KG1 (cell line): ENCODE data around the gene RFPL4A.
"Not testable (repeated sequence)": the region's sequence is repeated elsewhere in the genome, so short reads cannot be mapped to it uniquely, and the experiment has no call there.

ENCODE experiments used
- DNase-seq: peaks from one replicate; lab custom pipeline; 2025; lab: John Stamatoyannopoulos, UW

The RFPL4A gene

DNA sequence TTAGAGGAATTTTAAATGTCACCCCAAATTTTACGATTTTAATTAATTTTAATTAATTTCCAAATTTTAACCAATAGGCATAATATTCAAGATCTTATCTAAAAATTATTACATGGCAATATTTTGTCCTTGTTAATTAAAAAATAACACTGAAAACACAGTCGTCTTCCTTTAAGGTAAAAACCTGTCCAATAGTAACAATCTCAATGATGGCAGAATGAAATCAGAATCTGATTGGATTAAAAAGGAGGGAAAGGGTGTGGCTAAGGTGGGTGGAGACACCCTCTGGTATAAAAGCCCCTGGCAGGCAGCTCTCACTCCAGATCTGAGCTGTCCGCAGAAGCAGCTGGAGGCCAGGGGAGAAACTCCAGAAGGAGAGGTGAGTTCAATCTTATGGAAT is at the start of gene RFPL4A:
Gene RFPL4A (plus strand): TSS at position 301 of the 400 bp plus-strand sequence. CDS start 2,704 bp downstream, outside the sequence.
- DNase-seq, result not testable (repeated sequence)

DNA sequence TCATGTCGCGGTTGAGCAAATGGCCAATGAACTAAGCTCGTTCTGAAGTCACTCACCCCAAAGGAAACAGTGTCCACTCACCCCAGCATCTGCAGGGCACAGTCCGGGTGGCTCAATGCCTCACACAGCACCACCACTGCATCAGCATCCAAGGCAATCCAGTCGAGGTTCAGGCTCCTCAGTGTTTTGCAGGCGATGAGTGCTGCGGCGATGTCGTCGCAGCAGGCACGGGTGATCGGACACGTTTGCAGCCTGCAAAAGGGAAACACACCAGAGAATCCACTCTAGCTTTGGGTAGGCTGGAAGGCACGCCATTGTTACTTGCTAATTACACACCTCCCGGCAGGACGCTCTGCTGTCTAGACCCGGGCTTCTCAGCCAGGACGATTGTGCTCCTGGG is 47.2 kb upstream of the RFPL4A start:
- no peak for DNase-seq

DNA sequence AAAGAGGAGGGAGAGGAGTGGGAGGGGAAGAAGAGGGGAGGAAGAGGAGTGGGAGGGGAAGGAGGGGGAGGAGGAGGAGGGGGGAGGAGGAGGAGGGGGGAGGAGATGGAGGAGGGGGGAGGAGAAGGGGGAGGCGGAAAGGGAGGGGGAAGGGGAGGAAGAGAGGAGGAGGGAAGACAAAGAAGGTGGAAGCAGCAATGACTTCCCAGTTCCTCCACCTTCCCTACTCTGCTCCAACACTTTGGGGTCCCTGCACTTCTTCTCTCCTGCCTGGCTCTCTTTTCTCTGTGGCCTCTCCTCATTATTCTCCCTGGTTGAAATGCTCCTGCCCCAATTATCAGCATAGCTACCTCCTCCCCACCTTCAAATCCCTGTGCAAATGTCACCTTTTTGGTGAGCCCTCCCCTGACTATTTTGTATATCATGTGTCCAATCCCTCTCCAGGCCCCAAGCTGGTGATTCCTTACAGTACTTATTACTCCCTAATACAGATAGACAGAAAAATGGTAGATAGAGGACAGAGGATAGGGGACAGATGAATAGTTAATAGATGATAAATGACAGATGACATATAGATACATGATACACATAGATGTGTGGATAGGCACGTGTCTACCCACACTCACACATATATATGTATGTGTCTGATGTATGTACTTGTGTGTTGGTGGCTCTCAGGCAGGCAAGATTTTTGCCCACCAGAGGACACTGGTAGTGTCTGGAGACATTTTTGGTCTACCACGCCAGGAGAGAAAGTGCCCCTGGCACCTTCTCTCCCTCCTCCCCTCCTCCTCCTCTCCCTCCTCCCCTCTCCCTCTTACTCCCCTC is 45.9 kb upstream of the RFPL4A start:
- DNase-seq, result no peak

DNA sequence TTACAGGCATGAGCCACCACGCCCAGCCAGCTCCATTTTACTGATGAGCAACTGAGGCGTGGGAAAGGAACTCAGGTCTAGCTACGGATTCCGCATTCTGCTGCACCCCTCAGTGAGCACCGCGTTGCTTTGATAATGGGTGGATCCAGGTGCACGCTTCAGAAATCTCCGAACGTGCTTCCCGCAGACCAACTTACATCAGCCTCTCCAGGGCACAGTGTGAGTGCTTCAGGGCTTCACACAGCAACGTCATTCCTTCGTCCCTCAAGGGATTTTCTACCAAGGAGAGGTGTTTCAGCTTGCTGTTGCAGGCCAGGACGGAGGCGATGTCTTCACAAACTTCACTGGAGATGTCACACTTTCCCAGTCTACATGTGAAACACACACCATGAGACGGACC is 42.4 kb upstream of the RFPL4A start:
- no peak for DNase-seq

DNA sequence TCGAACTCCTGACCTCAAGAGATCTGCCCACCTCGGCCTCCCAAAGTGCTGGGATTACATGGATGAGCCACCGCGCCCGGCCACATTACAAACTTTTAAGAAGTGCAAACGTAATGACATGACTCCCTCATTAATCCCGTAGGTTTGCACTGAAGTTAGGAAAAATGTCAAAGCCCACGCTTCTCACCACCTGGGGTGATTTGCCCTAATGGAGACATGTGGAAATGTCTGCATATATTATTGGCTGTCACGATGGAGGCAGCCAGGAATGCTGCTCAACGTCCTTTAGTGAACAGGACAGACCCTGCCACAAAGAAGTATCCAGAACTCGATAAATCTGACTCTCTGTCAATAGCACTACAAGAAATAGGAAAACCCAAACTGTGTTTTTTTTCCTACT is 41.6 kb upstream of the RFPL4A start:
- no peak for DNase-seq

DNA sequence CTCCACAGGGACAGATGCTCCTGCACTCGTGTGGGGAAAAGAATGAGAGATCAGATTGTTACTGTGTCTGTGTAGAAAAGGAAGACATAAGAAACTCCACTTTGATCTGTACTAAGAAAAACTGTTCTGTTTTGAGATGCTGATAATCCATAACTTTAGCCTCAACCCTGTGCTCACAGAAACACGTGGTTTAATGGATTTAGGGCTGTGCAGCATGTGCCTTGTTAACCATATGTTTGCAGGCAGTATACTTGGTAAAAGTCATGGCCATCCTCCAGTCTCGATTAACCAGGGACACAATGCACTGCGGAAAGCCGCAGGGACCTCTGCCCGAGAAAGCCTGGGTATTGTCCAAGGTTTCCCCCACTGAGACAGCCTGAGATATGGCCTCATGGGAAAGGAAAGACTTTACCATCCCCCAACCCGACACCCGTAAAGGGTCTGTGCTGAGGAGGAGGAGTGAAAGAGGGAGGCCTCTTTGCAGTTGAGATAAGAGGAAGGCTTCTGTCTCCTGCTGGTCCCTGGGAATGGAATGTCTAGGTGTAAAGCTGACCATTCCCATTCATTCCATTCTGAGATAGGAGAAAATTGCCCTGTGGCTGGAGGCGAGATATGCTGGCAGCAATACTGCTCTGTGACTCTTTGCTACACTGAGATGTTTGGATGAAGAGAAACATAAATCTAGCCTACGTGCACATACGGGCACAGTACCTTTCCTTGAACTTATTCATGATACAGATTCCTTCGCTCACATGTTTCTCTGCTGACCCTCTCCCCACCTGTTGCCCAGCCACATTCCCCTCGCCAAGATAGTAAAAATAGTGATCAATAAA is 40.8 kb upstream of the RFPL4A start:
- DNase-seq, result not testable (repeated sequence)

DNA sequence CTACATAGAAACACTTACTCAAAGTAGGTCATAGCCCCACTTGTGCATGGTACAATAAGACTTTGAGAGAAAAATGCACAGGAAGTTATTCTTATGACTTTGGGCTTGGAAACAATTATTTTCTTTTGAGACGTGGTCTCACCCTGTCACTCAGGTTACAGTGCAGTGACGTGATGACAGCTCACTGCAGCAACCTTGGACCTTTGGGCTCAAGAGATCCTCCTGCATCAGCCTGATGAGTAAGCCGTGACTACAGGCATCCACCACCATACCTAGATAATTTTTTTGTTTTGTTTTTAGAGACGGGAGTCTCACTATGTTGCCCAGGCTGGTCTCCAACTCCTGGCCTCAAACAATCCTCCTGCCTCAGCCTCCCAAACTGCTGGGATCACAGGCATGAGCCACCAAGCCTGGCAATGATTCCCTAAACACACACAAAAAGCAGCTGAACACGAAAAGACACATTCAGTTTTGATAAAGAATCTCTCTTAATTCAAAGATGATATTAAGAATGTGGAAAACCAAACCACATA is 38.6 kb upstream of the RFPL4A start:
- no peak for DNase-seq

DNA sequence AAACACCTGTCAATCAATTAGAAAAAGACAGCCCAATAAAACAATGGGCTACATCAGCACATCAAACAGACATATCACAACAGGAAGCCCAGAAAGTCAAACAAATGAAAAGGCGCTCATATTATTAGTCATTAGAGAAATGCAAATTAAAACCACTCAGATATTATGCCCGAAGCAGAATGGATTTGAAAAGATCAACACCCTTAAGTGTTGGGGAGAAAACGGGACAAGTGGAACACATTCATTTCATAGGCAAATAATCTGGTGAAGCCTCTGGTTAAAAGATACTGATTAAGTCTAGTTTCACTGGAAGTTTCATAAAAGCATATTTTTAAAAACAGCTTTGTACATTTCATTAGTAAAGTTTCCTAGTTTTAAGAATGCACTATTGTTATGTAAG is 38.1 kb upstream of the RFPL4A start:
- DNase-seq, result no peak

DNA sequence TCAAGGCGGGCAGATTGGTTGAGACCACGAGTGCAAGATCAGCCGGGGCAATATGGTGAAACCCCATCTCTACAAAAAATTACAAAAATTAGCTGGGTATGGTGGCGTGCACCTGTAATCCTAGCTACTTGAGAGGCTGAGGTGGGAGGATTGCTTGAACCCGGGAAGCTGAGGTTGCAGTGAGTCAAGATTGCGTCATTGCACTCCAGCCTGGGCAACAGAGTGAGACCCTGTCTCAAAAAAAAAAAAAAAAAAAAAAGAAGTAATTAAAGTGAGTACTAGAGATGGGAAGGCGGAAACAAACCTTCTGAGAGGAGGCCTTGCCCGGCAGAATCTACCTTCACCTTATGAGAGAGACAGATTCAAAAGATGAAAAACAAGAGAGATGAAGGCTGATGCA is 35.4 kb upstream of the RFPL4A start:
- no peak for DNase-seq

DNA sequence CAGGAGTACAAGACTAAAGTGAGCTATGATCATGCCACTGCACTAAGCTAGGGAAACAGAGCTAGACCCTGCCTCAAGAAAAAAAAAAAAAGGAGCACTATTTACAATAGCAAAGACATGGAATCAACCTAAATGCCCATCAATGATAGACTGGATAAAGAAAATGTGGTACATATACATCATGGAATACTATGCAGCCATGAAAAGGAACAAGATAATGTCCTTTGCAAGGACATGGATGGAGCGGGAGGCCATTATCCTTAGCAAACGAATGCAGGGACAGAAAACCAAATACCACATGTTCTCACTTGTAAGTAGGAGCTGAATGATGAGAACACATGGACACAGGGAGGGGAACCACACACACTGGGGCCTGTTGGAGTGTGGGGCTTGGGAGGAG is 28.5 kb upstream of the RFPL4A start:
- DNase-seq, result not testable (repeated sequence)

DNA sequence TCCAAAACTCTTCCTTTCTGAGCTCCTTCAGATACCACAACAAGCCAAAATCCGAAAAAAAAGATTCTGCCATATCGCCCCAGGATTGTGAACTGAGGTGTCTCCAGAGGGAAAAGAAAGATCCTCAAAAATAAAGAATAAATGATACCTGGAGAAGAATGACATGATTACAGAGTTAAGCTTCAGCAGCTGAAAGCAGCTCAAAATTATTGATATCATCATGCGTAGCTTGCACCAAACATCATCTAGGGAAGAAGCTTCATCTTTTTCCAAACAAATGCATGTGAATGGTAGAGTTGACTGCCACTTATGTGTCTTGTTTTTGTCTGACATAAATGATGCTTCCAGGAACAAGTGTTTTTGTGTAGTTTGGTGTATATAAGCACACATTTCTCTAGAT is 20.6 kb upstream of the RFPL4A start, which contains the start of gene NLRP9:
Gene NLRP9 (minus strand): TSS at position 101 of the 400 bp plus-strand sequence. CDS start 28 bp downstream, at position 73.
- DNase-seq, result no peak

DNA sequence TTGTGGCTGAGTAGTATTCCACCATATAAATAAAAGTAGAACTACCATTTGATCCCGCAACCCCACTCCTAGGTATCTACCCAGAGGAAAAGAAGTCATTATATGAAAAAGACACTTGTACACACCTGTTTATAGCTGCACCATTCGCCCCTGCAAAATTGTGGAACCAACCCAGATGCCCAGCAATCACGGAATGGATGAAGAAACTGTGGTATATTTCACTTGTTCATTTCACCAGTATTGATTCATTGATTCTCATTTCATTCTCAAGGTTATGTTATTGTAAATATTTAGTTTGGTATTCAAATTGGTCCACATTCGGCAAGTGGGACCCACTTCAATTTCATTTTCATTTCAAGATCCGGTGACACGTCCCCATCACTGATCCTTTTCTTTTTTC is 8.2 kb upstream of the RFPL4A start:
- DNase-seq, result no peak

DNA sequence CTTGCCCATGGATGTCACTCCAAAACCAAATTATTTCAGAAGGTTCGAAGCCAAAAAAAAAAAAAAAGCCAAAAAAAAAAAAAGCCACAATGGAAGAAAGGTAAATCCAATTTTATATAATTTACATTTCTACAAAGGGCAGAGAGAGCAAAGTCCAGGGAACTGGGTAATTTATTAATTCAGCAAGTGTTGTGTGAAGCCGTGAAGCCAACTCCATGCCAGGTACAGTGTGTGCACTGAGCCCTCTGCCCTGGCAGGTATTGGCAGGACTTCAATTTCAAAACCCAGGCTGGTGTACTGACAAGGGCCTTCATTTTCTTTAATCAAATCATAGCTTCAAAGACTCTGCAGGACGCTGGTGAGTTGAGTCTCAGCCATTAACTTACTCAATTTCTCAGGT is 5.5 kb upstream of the RFPL4A start:
- DNase-seq, result no peak

DNA sequence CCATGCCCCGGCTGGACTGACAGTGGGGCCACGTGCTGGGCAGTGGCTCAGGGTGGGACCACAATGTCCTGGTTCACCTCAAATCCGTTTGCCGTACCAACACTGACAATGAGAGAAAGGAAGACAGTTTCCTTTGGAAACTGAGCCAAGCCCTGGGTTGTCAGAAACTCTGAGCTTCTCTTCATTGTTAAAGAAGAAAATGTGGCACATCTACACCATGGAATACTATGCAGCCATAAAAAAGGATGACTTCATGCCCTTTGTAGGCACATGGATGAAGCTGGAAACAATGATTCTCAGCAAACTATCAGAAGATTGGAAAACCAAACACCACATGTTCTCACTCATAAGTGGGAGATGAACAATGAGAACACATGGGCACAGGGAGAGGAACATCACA is 2.1 kb upstream of the RFPL4A start:
- DNase-seq, result not testable (repeated sequence)

DNA sequence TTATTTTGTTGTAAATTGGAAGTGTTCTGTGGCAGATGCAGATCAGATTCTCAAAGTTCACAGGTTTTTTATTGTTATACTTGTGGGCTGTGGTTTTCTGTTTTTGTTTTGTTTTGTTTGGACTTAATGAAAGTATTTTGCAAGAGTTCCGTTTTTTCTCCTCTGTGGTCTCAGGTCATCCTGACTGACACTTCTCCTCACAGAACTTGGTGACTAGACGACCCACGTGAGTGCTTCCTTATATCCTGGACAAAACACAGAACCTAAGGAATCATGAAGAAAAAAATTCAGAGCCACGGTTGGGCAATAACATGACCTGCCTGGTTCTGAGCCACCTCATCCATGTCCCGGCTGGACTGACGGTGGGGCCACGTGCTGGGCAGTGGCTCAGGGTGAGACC is 7.6 kb downstream of the RFPL4A start:
- no peak for DNase-seq

DNA sequence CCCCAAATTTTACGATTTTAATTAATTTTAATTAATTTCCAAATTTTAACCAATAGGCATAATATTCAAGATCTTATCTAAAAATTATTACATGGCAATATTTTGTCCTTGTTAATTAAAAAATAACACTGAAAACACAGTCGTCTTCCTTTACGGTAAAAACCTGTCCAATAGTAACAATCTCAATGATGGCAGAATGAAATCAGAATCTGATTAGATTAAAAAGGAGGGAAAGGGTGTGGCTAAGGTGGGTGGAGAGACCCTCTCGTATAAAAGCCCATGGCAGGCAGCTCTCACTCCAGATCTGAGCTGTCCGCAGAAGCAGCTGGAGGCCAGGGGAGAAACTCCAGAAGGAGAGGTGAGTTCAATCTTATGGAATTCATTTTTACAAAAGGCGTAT is 9.9 kb downstream of the RFPL4A start, which contains the start of gene RFPL4AL1:
Gene RFPL4AL1 (plus strand): TSS at position 301 of the 400 bp plus-strand sequence. CDS start 2,687 bp downstream, outside the sequence.
- not testable (repeated sequence) for DNase-seq

DNA sequence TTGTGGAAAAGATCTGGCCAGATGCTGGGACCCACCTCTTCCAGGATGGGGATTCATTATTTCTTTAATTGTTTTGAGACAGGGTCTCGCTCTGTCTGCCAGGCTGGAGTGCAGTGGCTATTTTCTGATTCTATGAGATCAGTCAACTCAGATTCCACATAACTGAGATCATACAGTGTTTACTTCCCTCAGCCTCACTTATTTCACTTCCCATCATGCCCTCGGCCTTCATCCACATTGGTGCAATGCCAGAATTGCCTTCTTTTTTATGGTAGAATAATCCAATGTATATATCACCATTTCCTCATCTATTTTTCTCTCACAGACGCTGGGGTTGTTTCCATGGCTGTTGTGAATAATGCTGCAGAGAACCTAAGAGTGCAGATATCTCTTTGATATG is 10.7 kb downstream of the RFPL4A start:
- DNase-seq, result not testable (repeated sequence)

DNA sequence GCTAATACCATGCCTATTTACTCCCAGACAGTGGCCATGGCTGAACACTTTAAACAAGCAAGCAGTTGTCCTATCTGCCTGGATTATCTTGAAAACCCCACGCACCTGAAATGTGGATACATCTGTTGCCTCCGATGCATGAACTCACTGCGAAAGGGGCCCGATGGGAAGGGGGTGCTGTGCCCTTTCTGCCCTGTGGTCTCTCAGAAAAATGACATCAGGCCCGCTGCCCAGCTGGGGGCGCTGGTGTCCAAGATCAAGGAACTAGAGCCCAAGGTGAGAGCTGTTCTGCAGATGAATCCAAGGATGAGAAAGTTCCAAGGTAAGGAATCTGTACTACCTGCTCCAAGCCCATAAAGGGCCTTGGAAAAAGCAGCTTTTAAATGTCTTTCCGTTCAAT is 18.6 kb downstream of the RFPL4A start:
- DNase-seq, result no peak

DNA sequence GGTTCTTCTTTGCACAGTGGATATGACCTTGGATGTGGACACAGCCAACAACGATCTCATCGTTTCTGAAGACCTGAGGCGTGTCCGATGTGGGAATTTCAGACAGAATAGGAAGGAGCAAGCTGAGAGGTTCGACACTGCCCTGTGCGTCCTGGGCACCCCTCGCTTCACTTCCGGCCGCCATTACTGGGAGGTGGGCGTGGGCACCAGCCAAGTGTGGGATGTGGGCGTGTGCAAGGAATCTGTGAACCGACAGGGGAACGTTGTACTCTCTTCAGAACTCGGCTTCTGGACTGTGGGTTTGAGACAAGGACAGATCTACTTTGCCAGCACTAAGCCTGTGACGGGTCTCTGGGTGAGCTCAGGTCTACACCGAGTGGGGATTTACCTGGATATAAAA is 19.4 kb downstream of the RFPL4A start:
- DNase-seq, result no peak

DNA sequence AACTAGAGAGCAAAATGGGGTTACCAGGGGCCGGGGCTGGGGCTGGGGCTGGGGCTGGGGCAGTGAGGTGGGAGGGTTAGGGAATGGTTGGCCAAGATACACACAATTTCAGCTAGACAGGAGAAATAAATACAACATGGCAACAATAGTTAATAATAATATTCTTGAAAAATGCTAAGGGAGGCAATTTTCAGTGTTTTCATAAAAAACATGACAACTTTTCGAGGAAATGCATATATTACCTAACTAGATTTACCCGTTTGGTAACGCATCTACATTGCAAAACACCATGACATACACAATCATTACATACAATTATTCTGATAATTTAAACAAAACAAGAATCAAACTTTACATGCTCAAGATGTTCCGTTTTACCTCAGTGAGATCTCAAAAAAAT is 22.2 kb downstream of the RFPL4A start:
- no peak for DNase-seq

DNA sequence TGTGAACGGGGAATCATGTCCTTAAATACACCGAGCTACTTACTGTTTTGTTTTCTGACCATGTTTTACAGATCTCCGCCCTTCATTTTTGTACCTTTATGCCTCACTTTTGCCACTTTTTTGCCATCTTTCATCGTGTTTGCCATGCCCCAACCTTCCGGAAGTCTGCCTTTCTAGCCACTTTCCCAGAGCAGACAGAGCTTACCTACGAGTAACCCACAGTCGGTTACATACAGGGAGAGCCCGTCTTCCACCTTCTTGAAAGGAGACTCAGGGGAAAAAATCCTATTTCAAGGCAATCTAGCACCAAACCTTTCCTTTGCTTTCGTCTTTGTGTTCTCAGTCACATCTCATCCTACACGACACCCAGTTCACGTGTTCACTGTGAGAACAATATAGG is 36.1 kb downstream of the RFPL4A start:
- DNase-seq, result no peak

DNA sequence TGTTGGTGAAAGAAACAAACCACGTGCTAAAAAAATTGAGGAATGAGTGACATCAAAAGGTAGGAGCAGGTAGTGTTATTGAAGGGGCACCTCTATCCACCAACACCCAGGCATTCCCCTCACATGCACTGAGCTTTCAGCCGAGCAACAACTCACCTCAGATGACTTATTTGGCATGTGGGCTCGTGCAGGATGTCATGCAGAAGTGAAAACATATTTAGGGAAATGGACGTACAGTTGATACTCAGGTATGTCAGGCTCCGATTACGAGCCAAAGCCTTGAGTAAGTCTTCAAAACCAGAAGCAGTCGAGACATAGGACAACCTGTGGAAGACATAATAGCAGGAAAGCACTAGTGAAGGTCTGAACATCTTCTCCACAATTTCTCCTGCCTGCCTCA is 42.5 kb downstream of the RFPL4A start:
- no peak for DNase-seq

DNA sequence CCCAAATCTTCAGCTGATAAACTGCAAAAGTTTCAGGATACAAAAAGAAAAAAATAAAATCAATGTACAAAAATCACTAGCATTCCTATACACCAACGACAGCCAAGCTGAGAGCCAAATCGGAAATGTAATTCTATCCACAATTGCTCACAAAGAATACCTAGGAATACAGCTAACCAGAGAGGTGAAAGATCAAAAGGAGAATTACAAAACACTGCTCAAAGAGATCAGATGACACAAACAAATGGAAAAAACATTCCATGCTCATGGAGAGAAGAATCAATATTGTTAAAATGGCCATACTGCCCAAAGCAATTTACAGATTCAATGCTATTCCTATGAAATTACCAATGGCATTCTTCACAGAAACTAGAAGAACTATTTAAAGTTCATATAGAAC is 43.4 kb downstream of the RFPL4A start:
- no peak for DNase-seq
